C4-2B (cell line): ENCODE results near the gene TRAPPC10.

Experiments used
- ZFX ChIP-seq: fragments of 450-650 bp; IDR thresholded peaks from 2 replicates; pipeline ENCODE4 v1.6.1; 2017
- TF ChIP-seq, protein P1 (sequence below): fragments of 450-650 bp; conservative IDR thresholded peaks from 2 replicates; pipeline ENCODE4 v1.5.1; 2017; ENCODE audit warnings: mild to moderate bottlenecking

GRCh38 chr21:44043613-44044012 lies 31.5 kb downstream of the TRAPPC10 start:
- TF ChIP-seq, protein P1, sequence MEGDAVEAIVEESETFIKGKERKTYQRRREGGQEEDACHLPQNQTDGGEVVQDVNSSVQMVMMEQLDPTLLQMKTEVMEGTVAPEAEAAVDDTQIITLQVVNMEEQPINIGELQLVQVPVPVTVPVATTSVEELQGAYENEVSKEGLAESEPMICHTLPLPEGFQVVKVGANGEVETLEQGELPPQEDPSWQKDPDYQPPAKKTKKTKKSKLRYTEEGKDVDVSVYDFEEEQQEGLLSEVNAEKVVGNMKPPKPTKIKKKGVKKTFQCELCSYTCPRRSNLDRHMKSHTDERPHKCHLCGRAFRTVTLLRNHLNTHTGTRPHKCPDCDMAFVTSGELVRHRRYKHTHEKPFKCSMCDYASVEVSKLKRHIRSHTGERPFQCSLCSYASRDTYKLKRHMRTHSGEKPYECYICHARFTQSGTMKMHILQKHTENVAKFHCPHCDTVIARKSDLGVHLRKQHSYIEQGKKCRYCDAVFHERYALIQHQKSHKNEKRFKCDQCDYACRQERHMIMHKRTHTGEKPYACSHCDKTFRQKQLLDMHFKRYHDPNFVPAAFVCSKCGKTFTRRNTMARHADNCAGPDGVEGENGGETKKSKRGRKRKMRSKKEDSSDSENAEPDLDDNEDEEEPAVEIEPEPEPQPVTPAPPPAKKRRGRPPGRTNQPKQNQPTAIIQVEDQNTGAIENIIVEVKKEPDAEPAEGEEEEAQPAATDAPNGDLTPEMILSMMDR: no peak
- TF ChIP-seq ZFX: no peak
